Right lobe of liver (tissue), 6 donors: ENCODE data around the gene ATP1B1. TPM values are rescaled to one million over a fixed set of nuclear protein-coding genes. Genes with fewer than 3 reads are reported as not detected.

Experiments
- ATAC-seq, 4 donors: fragments of 200-7000 bp; cut with Tn5 transposase; one replicate each; pipeline ENCODE4 v1.9.1; 2020; ENCODE audit warnings: mild to moderate bottlenecking in 4 of 4, moderate library complexity in 4 of 4
- DNase-seq, 3 donors: peaks; one replicate each; pipeline ENCODE4 v3.0.0-alpha.2; 2020
- H3K27ac ChIP-seq, 3 donors: fragments of 200-600 bp; one replicate each; pipeline ENCODE4 v1.8.0; 2022
- H3K27me3 ChIP-seq, 2 donors: fragments of 200-600 bp; one replicate each; pipeline ENCODE4 v1.8.0; 2022
- H3K36me3 ChIP-seq, 4 donors: fragments of 200-600 bp; sonication (generic) in 1 of 4; one replicate each; pipeline versions ENCODE4 v1.5.1 to v1.8.0; 2017 to 2022; ENCODE audit warnings: control low read depth in 1 of 4
- H3K4me1 ChIP-seq, 4 donors: fragments of 200-600 bp; sonication (generic) in 1 of 4; one replicate each; pipeline versions ENCODE4 v1.5.1 to v1.8.0; 2017 to 2022; ENCODE audit warnings: control low read depth in 1 of 4
- H3K4me3 ChIP-seq, 3 donors: fragments of 200-600 bp; one replicate each; pipeline ENCODE4 v1.8.0; 2022
- H3K9me3 ChIP-seq, 4 donors: fragments of 200-600 bp; sonication (generic) in 1 of 4; one replicate each; pipeline versions ENCODE4 v1.5.1 to v1.8.0; 2017 to 2022; ENCODE audit warnings: control low read depth in 1 of 4
- CTCF ChIP-seq, 4 donors: fragments of 200-600 bp in 3 of 4; fragments of 450-650 bp in 1 of 4; IDR thresholded peaks; one replicate each; pipeline versions ENCODE4 v1.5.1 to v1.8.0; 2016 to 2022; ENCODE audit warnings: antibody characterized with exemption in 4 of 4, mild to moderate bottlenecking in 2 of 4
- POLR2A ChIP-seq: fragments of 450-650 bp; IDR thresholded peaks from one replicate; pipeline ENCODE4 v1.6.1; 2017; ENCODE audit warnings: antibody characterized with exemption, mild to moderate bottlenecking
- WGBS: methylation state at CpG from one replicate; pipeline ENCODE4 v1.1.6; 2018; ENCODE audit warnings: low coverage, low lambda C conversion rate; ENCODE audit not compliant: insufficient coverage; ENCODE audit errors: missing lambda C conversion rate; 5-methylcytosine and 5-hydroxymethylcytosine counted together
- intact Hi-C, 2 donors: fragments of 100-400 bp; cut with DNase I; formaldehyde crosslinking; loops; one replicate each; pipeline versions ENCODE4 v1.11.2 to v1.14.1; 2022
- total RNA-seq, 6 experiments: library from RNA; depleted of rRNA in 2 of 6; stranded (reverse); fragments of >200 nt in 2 of 6; fragmentation: NEBNext Ultra II Directional in 3 of 6; extraction: Animal tissue kit (Norgen Biotek cat#: 25700) in 3 of 6; gene quantifications; one replicate each; pipeline versions ENCODE4 v1.1.0 to v1.2.4, GENCODE V29; 2016 to 2023
- donor health status: DM: no; HTN: yes; CAD: no.
- donor health status: DM: no; HTN: no; CAD: no.
- donor health status: DM: no; HTN: no; CAD: no.
- donor health status: DM: no; HTN: yes; CAD: no.
- donor health status: DM: no; HTN: yes; CAD: no.

ATP1B1 gene
- total RNA-seq, 6 experiments from 2014 or later: 69.6 to 99.5 (median 78.5) TPM

- Histone ChIP-seq H3K4me1 (no peaks in the 10 kb centered on the region), H3K36me3 (peaks cover 0 to 50% (median 22%) of the 10 kb centered on the region in 4 donors), H3K9me3 (no peaks in the 10 kb centered on the region), H3K27ac (no peak overlapping the region), H3K4me3 (no peak overlapping the region), H3K27me3 (no peaks in the 10 kb centered on the region)
- WGBS: 79% methylated on average over 4 of the region's 4 CpGs
- intact Hi-C loops: no loop called here
- ATAC-seq (peak in 1 of 4 donors; percentile 24), DNase-seq (no peak)
- TF ChIP-seq POLR2A (no peak), CTCF (IDR thresholded peaks at IDR 0.05) (no peak)
Measured at GRCh38 chr1:169132512-169133227, 26.2 kb downstream of the ATP1B1 start.

GRCh38 chr1:169133228-169133576 is 26.7 kb downstream of the ATP1B1 start:
- 75% methylated on average over 5 of the region's 5 CpGs for WGBS
- H3K4me1 ChIP-seq: no peaks in the 10 kb centered on the region

GRCh38 chr1:169133801-169134502 is 27.5 kb downstream of the ATP1B1 start:
- DNase-seq (no peak), ATAC-seq (peak; percentile 41 to 62 (median 56))
- Histone ChIP-seq H3K27ac (no peak overlapping the region), H3K4me3 (no peak overlapping the region), H3K9me3 (no peaks in the 10 kb centered on the region), H3K36me3 (peaks cover 0 to 37% (median 16%) of the 10 kb centered on the region in 4 donors), H3K27me3 (no peaks in the 10 kb centered on the region), H3K4me1 (no peaks in the 10 kb centered on the region)
- TF ChIP-seq CTCF (IDR thresholded peaks at IDR 0.05) (peak; percentile 15 to 51 (median 39)), POLR2A (no peak)
- WGBS: 78% methylated on average over 2 of the region's 2 CpGs
- intact Hi-C loops: no loop called here

More at GRCh38 chr1:169133228-169133576, 26.7 kb downstream of the ATP1B1 start:
- no peak overlapping the region for H3K4me3 ChIP-seq
- no peaks in the 10 kb centered on the region for H3K9me3 ChIP-seq
- ATAC-seq (no peak), DNase-seq (no peak)
- peaks cover 0 to 45% (median 20%) of the 10 kb centered on the region in 4 donors for H3K36me3 ChIP-seq
- TF ChIP-seq CTCF (IDR thresholded peaks at IDR 0.05): no peak
- no peak for TF ChIP-seq POLR2A
- intact Hi-C loops: no loop called here
- H3K27me3 ChIP-seq: no peaks in the 10 kb centered on the region
- no peak overlapping the region for H3K27ac ChIP-seq

- no peaks in the 10 kb centered on the region for H3K27me3 ChIP-seq
- TF ChIP-seq POLR2A: no peak
- no peak for TF ChIP-seq CTCF (IDR thresholded peaks at IDR 0.05)
- ATAC-seq (no peak), DNase-seq (no peak)
- H3K27ac ChIP-seq: no peak overlapping the region
- H3K36me3 ChIP-seq: peaks cover 0 to 11% (median 4%) of the 10 kb centered on the region in 4 donors
- H3K4me3 ChIP-seq: no peak overlapping the region
- WGBS: 100% methylated on average over 4 of the region's 4 CpGs
- intact Hi-C loops: no loop called here
- peaks cover 0 to 14% (median 5%) of the 10 kb centered on the region in 4 donors for H3K4me1 ChIP-seq
- no peaks in the 10 kb centered on the region for H3K9me3 ChIP-seq
Measured at GRCh38 chr1:169137357-169137756, 30.9 kb downstream of the ATP1B1 start.
